ENCODE data around the gene CNTNAP3B.
"Not testable (repeated sequence)": the region's sequence is repeated elsewhere in the genome, so short reads cannot be mapped to it uniquely, and the experiment has no call there.

Gene CNTNAP3B

DNA sequence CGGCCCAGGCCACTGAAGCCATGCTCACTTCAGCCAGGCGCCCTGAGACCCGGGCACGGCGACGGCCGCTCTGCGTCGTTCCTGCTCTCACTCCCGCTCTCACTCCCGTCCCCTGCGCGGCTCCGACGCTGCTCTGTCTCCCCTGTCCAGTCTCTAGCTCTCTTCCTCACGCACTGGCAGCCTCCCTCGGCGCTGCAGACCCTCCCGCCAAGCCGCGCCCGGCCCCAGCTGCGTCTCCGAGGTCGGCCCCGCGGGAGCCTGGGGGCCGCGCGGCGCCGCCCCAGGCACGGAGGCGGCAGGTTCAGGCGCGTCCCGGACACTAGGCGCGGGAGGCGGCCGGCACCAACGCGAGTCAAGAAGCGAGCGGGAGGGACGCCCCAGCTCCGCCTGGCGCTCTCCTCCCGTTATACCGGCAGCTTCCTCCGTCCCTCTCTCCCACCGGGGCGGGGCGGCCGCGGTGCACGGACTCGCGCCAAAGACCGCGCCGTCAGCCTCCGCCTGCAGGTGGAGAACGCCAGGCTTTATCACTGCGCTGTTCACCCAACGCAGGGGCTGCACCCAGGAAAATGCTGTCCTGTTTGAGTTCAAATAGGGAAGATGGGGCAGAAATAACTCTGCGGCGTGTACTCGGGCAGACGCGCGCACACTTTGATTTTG lies at the start of gene CNTNAP3B:
CNTNAP3B (minus strand) TSS at position 354 of the 657 bp plus-strand sequence; CDS start at position 22, 332 bp downstream.
- not testable (repeated sequence) for DNase-seq

DNA sequence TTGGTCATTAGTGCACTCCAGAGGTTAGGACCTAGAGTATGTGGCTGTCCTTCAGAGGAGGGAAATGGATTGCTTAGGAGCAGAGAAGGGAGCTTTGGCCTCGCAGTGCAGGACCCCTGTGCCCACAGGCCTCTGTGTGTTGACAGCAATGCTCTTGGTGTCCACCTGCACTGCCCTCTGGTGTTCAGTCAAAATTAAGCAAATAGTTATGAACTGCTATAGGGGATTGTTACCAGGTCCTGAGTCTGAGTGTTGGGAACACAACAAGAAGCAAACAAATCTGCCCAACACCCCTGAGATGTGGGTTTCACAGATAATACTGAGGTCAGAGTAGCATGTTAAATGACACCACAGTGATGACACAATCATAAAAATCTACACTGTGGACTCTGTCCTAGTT lies 31.1 kb upstream of the CNTNAP3B start:
- peak in 1 of 2 experiments; percentile 7 for DNase-seq

DNA sequence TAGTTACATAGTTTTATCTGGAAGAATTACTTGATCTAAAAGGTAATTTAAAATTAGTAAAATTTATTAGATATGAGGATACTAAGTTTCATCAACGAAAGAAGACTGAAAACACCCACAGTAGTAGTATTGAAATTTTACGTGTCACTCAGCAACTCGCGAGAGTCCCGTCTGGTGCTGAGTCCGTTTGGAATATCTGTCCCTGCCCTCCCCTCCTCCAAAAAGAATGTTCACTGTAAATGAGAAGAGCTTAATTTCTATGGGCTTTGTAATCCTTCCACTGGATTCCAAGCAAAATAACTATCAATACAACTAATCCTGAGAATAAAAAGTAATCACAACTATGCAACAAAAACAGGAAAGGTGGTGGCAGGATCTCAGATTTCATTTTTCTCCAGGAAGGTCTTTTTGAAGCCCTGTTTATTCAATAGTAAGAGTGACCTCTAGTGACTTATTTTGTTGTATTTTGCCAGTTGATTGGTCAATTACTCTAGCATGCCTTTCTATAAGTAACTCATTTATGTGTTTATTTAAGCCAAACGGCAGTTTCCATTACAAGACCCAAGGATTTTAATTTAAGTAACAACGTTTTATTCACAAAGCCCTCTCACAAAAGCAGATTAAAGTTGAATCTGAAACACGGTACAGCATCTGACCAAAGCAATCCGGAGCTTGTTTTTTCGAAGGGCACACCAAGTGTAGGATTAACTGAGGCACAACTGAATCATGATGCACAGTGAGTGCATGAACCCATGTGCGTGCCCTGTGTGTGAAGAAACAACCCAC lies 2.0 kb downstream of the CNTNAP3B start:
- not testable (repeated sequence) for DNase-seq

DNA sequence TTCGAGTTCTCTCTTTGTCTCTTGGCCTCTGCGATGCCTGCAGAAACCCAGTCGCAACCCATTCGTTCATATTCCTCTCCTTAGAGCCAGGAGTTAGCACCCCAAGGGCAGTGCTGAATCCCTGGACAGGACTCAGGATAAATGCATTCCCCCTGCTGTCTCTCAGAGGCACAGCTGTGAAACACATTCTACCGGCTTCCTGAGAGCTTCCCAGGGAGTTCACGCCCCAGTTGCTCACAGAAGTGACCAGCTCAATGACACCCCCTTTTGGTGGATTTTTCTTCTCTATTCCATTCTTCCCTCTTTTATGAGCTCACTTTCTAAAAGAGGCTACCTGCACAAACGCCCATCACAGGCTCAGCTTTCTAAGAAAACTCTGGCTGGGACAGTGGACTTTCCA lies 8.2 kb downstream of the CNTNAP3B start:
- not testable (repeated sequence) for DNase-seq

DNA sequence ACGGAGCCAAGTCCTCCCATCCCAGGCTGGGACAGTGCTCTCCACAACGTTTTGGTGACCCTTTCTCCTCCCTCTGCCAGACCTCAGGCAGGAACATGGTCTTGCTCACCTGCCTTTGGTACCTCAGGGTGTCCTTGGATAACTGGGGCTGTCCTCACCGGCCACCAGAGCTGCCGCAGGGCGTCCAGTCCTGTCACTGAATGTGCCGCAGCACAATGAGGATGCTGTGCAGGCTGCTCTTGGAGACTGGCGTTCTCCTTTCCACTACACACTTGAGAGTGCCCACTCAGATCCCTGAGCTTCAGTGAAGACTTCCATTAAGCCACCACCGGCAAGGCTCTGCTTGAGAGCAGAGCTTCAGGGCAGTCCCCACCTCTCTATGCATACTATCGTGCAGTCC lies 33.3 kb downstream of the CNTNAP3B start:
- DNase-seq: not testable (repeated sequence)

DNA sequence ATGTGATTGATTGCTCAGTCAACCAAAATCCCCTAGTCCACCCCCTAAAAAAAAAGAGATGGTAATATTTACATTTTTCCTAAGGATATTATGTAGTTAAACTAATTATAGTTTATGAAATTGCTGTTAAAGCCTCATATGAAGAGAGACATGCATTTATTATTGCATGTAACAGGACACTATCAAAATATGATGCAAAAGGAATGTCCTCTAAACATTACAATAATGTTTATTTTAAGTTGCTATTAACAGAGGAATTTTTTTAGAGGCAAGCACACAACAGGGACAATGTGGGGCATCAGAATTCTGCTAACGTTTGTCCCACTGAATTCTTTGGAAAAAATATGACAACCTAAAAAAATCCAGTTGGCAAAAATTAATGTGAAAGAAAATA lies 44.7 kb downstream of the CNTNAP3B start:
- DNase-seq: not testable (repeated sequence)

- DNase-seq: not testable (repeated sequence)
Measured at GRCh38 chr9:42083877-42084558, 45.2 kb downstream of the CNTNAP3B start.

DNA sequence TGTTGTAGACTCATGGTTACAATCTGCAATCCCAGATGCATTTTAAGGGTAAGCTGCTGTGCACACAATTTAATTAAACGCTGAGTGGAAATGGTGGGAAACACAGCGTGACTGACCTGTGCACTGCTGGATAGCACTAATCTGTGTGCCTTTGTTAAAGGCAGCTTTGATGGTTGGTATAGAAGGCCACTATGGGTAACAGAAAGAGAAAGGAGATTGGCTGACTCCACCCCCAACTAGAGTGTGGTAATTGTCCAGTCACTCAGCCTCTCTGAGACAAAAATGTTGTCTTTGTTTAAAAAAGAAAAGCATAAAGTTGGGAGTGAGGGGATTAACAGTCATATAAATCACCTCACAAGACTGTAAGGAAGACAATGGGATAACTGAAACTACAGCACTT lies 48.9 kb downstream of the CNTNAP3B start:
- DNase-seq: not testable (repeated sequence)

DNA sequence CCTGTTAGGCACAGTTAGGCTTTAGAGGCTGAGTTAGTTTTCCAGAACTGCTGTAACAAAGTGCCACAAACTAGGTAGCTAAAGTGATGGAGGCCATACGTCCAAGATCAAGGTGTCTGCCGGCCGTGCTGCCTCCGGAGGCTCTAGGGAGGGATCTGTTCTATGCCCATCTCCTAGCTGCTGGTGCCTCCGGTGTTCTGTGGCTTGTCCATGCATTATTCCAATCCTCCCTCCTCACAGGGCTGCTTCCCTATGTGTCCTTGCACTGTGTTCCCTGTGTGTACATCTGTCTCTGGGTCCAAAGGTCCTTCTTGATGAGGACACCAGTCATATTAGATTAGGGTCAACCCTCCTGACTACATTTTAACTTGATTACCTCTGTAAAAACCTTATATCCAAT lies 54.4 kb downstream of the CNTNAP3B start:
- DNase-seq: not testable (repeated sequence)

DNA sequence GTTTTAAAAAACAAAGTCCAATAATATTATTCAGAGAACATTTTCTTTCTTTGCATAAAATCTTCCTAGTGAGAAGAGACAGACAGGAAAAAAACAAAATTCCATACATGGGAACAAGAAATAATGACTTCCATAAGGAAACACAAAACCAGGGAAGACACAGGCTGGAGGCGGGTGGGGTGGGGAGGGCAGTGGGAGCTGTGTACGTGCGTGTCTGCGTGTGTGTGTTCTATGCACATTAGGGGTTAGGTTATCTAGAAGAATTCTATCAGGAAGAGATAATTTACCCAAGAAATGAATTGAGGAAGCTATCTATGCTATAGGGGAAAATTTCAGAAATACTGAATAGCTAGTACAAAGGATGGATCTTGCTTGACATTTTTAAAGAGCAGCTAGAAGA lies 58.2 kb downstream of the CNTNAP3B start:
- not testable (repeated sequence) for DNase-seq

- DNase-seq: not testable (repeated sequence)
Measured at GRCh38 chr9:42070035-42070799, 59.0 kb downstream of the CNTNAP3B start.

GRCh38 chr9:42053874-42054273 lies 75.4 kb downstream of the CNTNAP3B start:
- not testable (repeated sequence) for DNase-seq

- DNase-seq: not testable (repeated sequence)
Measured at GRCh38 chr9:42050701-42051100, 78.5 kb downstream of the CNTNAP3B start.

DNA sequence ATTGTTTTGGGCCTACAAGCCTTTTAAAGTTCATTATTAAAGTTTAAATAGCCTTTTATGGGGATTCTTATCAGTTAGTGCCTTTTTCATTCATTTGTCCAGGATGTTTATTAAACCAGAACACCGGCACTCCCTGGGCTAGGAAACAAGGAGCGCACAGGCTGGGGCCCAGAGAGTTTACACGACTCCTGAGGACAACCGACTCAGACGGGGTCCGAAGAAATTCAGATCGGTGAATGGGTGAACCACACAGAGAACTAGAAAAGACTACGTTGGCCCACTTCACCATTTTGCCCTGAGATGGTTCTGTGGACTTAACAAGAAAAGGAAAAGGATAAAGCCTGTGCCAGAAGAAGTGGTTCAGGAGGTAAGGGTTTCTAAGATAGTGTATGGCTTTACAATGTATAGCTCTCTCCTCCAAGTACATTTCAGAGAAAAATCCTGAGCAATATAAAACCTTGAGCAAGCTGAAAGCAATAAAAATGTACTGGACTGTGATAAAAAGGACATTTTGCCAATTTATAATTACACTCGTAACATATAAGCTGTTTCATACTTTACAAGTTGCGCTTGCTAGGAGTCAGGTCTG lies 84.7 kb downstream of the CNTNAP3B start:
- not testable (repeated sequence) for DNase-seq

DNA sequence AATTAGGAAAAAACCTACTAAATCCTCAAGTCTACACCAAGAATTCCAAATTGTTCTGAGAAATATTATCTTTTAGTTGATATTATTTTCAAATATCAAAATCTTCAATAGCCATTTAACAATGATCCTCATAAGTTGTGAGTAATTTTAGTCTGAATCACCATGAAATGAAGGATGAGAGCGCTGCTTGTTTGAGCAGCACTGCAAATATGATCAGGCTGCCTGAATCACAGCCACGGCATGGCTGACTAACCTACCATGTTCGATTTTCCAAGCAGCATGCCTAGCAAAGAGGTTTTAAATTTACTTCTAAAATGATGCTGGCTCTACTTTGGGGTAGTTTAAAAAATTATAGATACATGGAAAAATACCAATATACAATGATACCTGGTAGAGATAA lies 95.7 kb downstream of the CNTNAP3B start:
- DNase-seq: not testable (repeated sequence)

- not testable (repeated sequence) for DNase-seq
Measured at GRCh38 chr9:42020639-42021038, 108.6 kb downstream of the CNTNAP3B start.

DNA sequence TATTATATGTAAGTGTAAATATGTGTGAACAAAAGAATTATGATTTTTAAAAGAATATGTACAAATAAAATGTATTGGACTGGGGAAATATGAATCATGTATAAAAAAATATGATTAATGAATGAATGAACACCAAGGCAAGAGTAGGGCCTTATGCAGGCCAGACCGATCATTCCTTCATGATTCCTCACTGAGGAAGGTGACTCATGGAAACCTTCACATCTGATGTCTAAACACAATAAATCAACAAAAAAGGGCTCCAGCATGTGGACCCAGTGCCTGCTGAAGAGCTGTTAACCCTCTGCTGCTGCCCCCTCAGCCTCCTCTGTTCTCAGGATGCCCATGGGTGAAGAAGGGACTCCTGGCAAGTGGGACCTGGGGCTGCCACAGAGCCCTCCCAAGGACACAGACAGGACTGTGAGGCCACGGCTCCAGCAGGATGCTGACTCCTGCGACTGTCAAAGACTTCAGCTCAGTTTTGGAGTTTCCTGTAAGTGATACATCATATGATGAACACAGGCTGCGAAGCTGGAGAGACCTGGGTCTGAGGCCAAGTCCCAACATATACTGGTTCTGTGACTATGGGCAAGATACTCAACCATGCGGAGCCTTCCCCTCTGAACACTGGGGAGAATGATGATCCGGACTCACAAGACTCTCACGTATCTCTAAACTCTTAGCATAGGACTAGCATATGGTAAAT lies 110.9 kb downstream of the CNTNAP3B start:
- not testable (repeated sequence) for DNase-seq

GRCh38 chr9:42014317-42014716 lies 114.9 kb downstream of the CNTNAP3B start:
- not testable (repeated sequence) for DNase-seq

DNA sequence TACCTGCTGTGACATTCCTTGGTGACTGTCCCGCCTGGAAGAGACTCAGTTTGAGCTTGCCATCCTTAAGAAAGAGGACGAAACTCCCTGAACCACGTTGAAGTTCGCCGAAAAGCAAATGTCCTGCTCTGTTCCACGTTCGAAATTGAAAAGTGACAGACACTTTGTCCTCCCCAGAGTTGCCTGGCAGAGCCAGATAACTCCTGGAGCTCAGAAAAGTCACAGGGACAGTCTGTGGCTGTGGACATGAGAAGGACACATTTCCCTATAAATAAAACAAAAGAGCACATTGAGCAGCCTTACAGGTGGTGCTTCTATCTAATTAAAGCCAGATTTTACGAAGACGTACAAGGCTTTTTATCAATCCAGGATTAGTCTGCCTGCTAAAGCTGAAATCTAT lies 137.6 kb downstream of the CNTNAP3B start:
- not testable (repeated sequence) for DNase-seq

GRCh38 chr9:41980271-41980670 lies 149.0 kb downstream of the CNTNAP3B start:
- not testable (repeated sequence) for DNase-seq

DNA sequence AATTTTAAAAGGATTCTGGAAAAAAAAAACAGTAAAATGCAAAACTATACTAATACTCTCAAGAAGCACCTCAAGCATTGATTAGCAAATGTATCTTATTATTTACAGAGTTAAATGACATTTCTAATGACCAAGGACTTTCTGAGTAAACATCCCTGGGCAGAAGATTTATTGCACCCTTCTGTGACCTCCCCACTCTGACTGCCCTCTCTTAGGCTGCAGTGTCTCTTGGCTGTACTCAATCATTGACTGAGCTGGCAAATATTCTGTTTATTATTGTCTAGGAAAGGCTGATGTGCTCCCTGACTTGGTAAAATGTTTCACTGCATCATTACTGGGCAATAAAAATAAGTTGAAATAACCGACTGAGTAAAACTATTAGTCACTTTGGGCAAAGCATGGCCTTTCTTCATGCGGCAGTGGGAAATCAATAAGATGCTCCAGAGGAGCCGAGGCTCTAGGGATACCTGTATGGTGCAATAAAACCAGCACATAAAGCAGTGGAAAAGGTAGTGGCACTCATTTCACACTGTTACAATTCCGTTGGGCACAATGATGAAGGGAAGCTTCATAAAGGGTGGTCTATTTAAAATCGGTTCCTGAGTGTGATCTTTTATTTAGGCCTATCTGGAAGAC lies 151.1 kb downstream of the CNTNAP3B start:
- not testable (repeated sequence) for DNase-seq

All from NCI-H526 (cell line).